Colonic mucosa (tissue), 4 donors: ENCODE data around the gene THADA. TPM values are rescaled to one million over a fixed set of nuclear protein-coding genes. Genes with fewer than 3 reads are reported as not detected.

Source experiments
- DNase-seq: peaks from one replicate; pipeline ENCODE4 v3.0.0-alpha.2; 2020
- H3K27ac ChIP-seq: fragments of 200-600 bp; one replicate; pipeline ENCODE4 v1.8.0; 2021
- H3K27me3 ChIP-seq: fragments of 200-600 bp; one replicate; pipeline ENCODE4 v1.8.0; 2021
- H3K36me3 ChIP-seq: fragments of 200-600 bp; one replicate; pipeline ENCODE4 v1.8.0; 2021
- H3K4me1 ChIP-seq: fragments of 200-600 bp; one replicate; pipeline ENCODE4 v1.8.0; 2021; ENCODE audit warnings: mild to moderate bottlenecking
- H3K4me3 ChIP-seq: fragments of 200-600 bp; one replicate; pipeline ENCODE4 v1.8.0; 2021
- H3K9ac ChIP-seq, 2 donors: one replicate each; pipeline ENCODE4 v1.7.0; 2013; ENCODE audit warnings: control low read depth in 2 of 2, low read depth in 2 of 2, low read length in 2 of 2
- H3K9me3 ChIP-seq: fragments of 200-600 bp; one replicate; pipeline ENCODE4 v1.8.0; 2021
- intact Hi-C: fragments of 100-400 bp; cut with DNase I; formaldehyde crosslinking; loops from one replicate; pipeline ENCODE4 v1.14.1; 2022
- total RNA-seq, 2 donors: library from RNA; stranded (reverse); fragmentation: NEBNext Ultra II Directional in 1 of 2; extraction: Animal tissue kit (Norgen Biotek cat#: 25700) in 1 of 2; gene quantifications; one replicate each; pipeline ENCODE4 v1.2.1, GENCODE V29; 2021
- TF ChIP-seq, protein P1 (sequence below): fragments of 200-600 bp; IDR thresholded peaks from one replicate; pipeline ENCODE4 v1.8.0; 2022; ENCODE audit warnings: antibody characterized with exemption, mild to moderate bottlenecking
- donor health status: healthy.
- donor health status: DM: no; HTN: no; CAD: no.
- donor health status: DM: no; HTN: no; CAD: no.

Gene THADA
- total RNA-seq, 2 donors from 2014 or later, result 14.6 to 31.4 TPM

- Histone ChIP-seq H3K36me3 (no peaks in the 10 kb centered on the region), H3K4me3 (no peak overlapping the region), H3K9me3 (no peaks in the 10 kb centered on the region), H3K4me1 (no peaks in the 10 kb centered on the region), H3K27me3 (no peaks in the 10 kb centered on the region), H3K27ac (no peak overlapping the region), H3K9ac (peak overlapping the region in 1 of 2 donors; percentile 13)
- TF ChIP-seq, protein P1, sequence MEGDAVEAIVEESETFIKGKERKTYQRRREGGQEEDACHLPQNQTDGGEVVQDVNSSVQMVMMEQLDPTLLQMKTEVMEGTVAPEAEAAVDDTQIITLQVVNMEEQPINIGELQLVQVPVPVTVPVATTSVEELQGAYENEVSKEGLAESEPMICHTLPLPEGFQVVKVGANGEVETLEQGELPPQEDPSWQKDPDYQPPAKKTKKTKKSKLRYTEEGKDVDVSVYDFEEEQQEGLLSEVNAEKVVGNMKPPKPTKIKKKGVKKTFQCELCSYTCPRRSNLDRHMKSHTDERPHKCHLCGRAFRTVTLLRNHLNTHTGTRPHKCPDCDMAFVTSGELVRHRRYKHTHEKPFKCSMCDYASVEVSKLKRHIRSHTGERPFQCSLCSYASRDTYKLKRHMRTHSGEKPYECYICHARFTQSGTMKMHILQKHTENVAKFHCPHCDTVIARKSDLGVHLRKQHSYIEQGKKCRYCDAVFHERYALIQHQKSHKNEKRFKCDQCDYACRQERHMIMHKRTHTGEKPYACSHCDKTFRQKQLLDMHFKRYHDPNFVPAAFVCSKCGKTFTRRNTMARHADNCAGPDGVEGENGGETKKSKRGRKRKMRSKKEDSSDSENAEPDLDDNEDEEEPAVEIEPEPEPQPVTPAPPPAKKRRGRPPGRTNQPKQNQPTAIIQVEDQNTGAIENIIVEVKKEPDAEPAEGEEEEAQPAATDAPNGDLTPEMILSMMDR, result no peak
- peak; percentile 59 for DNase-seq
- intact Hi-C loops, result no loop called here
Measured at GRCh38 chr2:43462866-43463641, 132.8 kb downstream of the THADA start.

DNA sequence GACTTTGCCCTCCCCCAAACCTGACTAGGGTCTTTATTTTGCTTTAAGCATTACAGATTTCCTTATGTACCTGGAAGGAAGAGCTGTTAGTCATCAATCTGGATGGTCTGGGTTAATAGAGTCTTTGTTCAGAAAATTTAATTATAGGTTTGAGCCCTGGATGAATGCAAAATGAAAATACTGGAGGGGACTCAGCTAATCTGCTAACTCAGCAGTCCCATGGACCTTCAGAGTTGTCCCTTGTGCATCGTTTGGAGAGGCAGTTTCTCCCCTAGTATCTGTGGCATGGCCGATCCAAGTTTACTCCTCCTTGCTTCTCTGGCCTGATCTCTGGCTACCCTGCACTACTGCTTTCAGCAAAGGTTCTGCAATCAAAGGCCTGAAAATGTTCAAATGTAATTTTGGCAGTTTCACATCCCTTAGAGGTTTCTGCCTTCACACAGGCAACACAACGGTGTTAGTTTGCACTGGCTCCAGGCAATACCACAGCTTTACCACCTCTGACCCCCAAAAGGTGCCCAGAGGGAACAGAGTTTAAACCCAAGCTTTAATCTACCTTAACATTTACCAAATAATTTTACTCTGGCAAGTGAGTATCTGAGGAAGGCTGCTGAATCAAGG, 134.3 kb downstream of the THADA start:
- H3K27me3 ChIP-seq, result no peaks in the 10 kb centered on the region
- TF ChIP-seq, protein P1, result no peak
- no peak overlapping the region for H3K9ac ChIP-seq
- intact Hi-C loops, result no loop called here
- H3K4me3 ChIP-seq, result no peak overlapping the region
- no peak overlapping the region for H3K27ac ChIP-seq
- H3K9me3 ChIP-seq, result no peaks in the 10 kb centered on the region
- no peak for DNase-seq
- no peaks in the 10 kb centered on the region for H3K36me3 ChIP-seq
- no peaks in the 10 kb centered on the region for H3K4me1 ChIP-seq

DNA sequence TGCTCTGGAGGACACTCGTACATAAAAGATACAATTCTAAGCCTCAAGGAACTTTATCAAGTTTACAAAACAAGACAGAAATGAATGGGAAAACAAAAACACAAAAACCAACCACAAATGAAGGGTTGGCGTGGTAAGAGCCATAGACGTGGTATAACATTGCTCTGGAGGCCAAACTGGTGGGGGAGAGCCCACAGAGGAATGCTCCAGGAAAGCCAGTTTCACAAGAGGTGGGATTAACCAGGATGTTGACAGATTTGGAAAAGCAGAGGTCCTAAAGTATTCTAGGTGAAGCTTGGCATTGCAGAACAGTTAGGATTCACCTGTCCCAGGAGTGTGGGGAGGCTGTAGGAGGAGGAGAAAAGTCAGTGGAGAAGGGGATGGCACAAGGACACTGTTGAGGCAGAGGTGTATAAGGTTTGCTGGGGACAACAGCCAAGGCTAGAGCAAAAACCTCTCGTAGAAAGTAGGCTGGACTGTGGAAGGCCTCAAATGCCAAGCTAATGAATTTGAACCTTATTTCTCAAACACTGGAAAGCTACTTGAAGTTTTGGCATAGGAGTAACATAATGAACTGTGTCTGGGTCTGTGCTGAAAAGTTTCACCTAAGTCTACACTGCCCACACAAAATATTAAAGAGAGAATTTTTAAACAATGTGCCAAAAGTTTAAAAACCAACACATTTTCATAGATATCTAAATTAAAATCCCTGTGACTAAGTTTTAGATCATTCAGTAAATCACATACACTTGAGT, 135.1 kb downstream of the THADA start:
- Histone ChIP-seq H3K9me3 (no peaks in the 10 kb centered on the region), H3K4me3 (no peak overlapping the region), H3K27ac (no peak overlapping the region), H3K9ac (no peak overlapping the region), H3K4me1 (no peaks in the 10 kb centered on the region), H3K27me3 (no peaks in the 10 kb centered on the region), H3K36me3 (no peaks in the 10 kb centered on the region)
- intact Hi-C loops, result no loop called here
- TF ChIP-seq, protein P1, result no peak
- no peak for DNase-seq

DNA sequence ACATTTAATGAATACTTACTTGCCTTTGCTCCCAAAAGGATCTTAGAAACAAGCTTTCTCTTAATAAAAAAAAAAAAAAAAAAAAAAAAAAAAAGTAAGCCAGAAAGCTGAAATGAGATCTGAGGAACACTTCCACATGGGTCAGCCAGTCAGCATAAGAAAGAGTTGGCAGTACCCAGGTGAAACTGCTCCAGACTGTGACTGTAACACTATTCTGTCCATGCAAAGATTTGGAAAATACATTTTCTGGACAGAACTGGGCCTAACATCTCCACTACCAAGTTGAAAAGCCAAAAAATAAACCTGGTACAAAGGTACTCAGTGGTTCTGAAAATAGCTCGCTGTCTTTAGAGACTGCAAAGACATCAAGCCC, 135.7 kb downstream of the THADA start:
- Histone ChIP-seq H3K9me3 (no peaks in the 10 kb centered on the region), H3K4me1 (no peaks in the 10 kb centered on the region), H3K4me3 (no peak overlapping the region), H3K27ac (no peak overlapping the region), H3K36me3 (no peaks in the 10 kb centered on the region), H3K9ac (no peak overlapping the region), H3K27me3 (no peaks in the 10 kb centered on the region)
- no peak for DNase-seq
- intact Hi-C loops, result no loop called here
- TF ChIP-seq, protein P1, result no peak

- intact Hi-C loops, result no loop called here
- no peaks in the 10 kb centered on the region for H3K4me1 ChIP-seq
- no peaks in the 10 kb centered on the region for H3K9me3 ChIP-seq
- no peaks in the 10 kb centered on the region for H3K36me3 ChIP-seq
- no peak overlapping the region for H3K4me3 ChIP-seq
- no peaks in the 10 kb centered on the region for H3K27me3 ChIP-seq
- no peak overlapping the region for H3K9ac ChIP-seq
- H3K27ac ChIP-seq, result peak overlapping the region; percentile 0
- TF ChIP-seq, protein P1, result no peak
- DNase-seq, result no peak
Measured at GRCh38 chr2:43459446-43460173, 136.2 kb downstream of the THADA start.
